Spleen (tissue), 7 donors: ENCODE results near the gene KCNJ14.

Experiments used
- POLR2A ChIP-seq, 3 donors: fragments of 450-650 bp; IDR thresholded peaks; one replicate each; pipeline ENCODE4 v1.5.1; 2017; ENCODE audit warnings: antibody characterized with exemption in 3 of 3, mild to moderate bottlenecking in 1 of 3
- POLR2AphosphoS5 ChIP-seq, 3 donors: sonication (generic); formaldehyde crosslinking; IDR thresholded peaks; one replicate each; pipeline ENCODE4 v1.5.1; 2017; ENCODE audit warnings: antibody characterized with exemption in 3 of 3
- TF ChIP-seq, protein P1 (sequence below), 11 experiments: fragments of 200-600 bp in 7 of 11; fragments of 450-650 bp in 4 of 11; sonication (generic) in 4 of 11; IDR thresholded peaks in 8 of 11; conservative IDR thresholded peaks in 3 of 11; 1 replicate in 7 of 11; 2 replicates in 4 of 11; pipeline versions ENCODE4 v1.4.0 to v1.8.0; 2016 to 2021; ENCODE audit warnings: antibody characterized with exemption in 11 of 11, inconsistent platforms in 4 of 11, mild to moderate bottlenecking in 1 of 11
- donor health status: DM: no; HTN: no; CAD: no; lungs with moderate emphysema.
- donor health status: DM: no; HTN: no; CAD: no.
- donor health status: DM: no; HTN: no; CAD: no.

DNA sequence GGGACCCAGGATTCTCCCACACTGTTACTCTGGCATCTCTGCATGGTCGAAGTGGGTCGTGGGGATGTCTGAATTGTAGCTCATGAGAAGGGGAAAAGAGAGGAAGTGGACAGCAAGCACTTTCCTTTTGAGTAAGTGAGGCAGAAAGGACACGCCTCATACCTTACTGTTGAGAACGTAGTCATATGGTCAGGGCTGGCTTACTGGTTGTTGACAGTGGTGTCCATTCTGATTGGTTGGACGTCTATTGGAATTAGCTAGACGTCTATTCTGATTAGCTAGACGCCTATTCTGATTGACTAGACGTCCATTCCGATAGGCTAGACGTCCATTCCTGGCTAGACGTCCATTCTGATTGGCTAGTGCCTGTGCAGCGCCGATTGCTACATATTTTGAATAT is 49.5 kb upstream of the KCNJ14 start:
- TF ChIP-seq, protein P1, sequence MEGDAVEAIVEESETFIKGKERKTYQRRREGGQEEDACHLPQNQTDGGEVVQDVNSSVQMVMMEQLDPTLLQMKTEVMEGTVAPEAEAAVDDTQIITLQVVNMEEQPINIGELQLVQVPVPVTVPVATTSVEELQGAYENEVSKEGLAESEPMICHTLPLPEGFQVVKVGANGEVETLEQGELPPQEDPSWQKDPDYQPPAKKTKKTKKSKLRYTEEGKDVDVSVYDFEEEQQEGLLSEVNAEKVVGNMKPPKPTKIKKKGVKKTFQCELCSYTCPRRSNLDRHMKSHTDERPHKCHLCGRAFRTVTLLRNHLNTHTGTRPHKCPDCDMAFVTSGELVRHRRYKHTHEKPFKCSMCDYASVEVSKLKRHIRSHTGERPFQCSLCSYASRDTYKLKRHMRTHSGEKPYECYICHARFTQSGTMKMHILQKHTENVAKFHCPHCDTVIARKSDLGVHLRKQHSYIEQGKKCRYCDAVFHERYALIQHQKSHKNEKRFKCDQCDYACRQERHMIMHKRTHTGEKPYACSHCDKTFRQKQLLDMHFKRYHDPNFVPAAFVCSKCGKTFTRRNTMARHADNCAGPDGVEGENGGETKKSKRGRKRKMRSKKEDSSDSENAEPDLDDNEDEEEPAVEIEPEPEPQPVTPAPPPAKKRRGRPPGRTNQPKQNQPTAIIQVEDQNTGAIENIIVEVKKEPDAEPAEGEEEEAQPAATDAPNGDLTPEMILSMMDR (IDR thresholded peaks at IDR 0.05 in 8 of 11, conservative IDR thresholded peaks at IDR 0.05 in 3 of 11): no peak
- TF ChIP-seq POLR2AphosphoS5 (IDR thresholded peaks at IDR 0.05): no peak
- TF ChIP-seq POLR2A (IDR thresholded peaks at IDR 0.05): no peak
